HFFc6 (cell line): ENCODE measurements around the gene ARHGAP11A. TPM values are rescaled to one million over a fixed set of nuclear protein-coding genes. Genes with fewer than 3 reads are reported as not detected.
"Not testable (repeated sequence)": the region's sequence is repeated elsewhere in the genome, so short reads cannot be mapped to it uniquely, and the experiment has no call there.

Source experiments
- DNase-seq: peaks from one replicate; pipeline ENCODE4 v3.0.0-alpha.2; 2018
- H3K27ac Mint-ChIP-seq: 2 replicates; pipeline ENCODE4 v1.8.0; 2020; ENCODE audit warnings: mild to moderate bottlenecking, mixed read lengths
- H3K27me3 Mint-ChIP-seq: 2 replicates; pipeline ENCODE4 v1.8.0; 2021; ENCODE audit warnings: mild to moderate bottlenecking, moderate library complexity, mixed read lengths; ENCODE audit not compliant: insufficient read depth
- H3K36me3 Mint-ChIP-seq: 2 replicates; pipeline ENCODE4 v1.8.0; 2021; ENCODE audit warnings: low read depth, mixed read lengths
- H3K4me1 Mint-ChIP-seq: 2 replicates; pipeline ENCODE4 v1.8.0; 2020; ENCODE audit warnings: low read depth, mixed read lengths
- H3K4me3 Mint-ChIP-seq: 2 replicates; pipeline ENCODE4 v1.8.0; 2020; ENCODE audit warnings: mild to moderate bottlenecking, moderate library complexity, mixed read lengths
- H3K9me3 Mint-ChIP-seq: 2 replicates; pipeline ENCODE4 v1.8.0; 2020; ENCODE audit warnings: mild to moderate bottlenecking, mixed read lengths
- CTCF ChIP-seq: fragments of 200-600 bp; sonication (generic); IDR thresholded peaks from 2 replicates; pipeline ENCODE4 v1.5.0; 2021; ENCODE audit warnings: antibody characterized with exemption, mild to moderate bottlenecking
- long read RNA-seq: library from polyadenylated mRNA; unstranded; transcript quantifications from one replicate; pipeline ENCODE4 v2.0.0, GENCODE V29; 2019
- total RNA-seq, 6 experiments: library from RNA; stranded (reverse); fragmentation: NEBNext Ultra II Directional; extraction: Animal tissue kit (Norgen Biotek cat#: 25700); gene quantifications; 2 replicates in 1 of 6; 3 replicates in 5 of 6; pipeline ENCODE4 v1.2.3, GENCODE V29; 2021

The ARHGAP11A gene
- 10 to 100 TPM; 24.9 to 95.0 (median 74.6) TPM for total RNA-seq
- long read RNA-seq, full-length matches to known transcripts: 2 of 11 reads
- long read RNA-seq, partial matches to known transcripts: 4 of 11 reads
- long read RNA-seq, other reads (novel, unspliced or antisense): 5 of 11 reads

- peaks cover 21% of the 10 kb centered on the region for H3K4me1 Mint-ChIP-seq
- H3K36me3 Mint-ChIP-seq: peaks cover 24% of the 10 kb centered on the region
- peak; percentile 85 for DNase-seq
- peak within 1 kb of the TSS; percentile 97 for H3K4me3 Mint-ChIP-seq
- not testable (repeated sequence) for H3K27me3 Mint-ChIP-seq, H3K9me3 Mint-ChIP-seq
- peak within 1 kb of the TSS; percentile 93 for H3K27ac Mint-ChIP-seq
Measured at GRCh38 chr15:32615051-32615870, at the start of gene ARHGAP11A. Gene ARHGAP11A (plus strand): TSS chr15:32615504. CDS start chr15:32616212, 708 bp downstream.

DNA sequence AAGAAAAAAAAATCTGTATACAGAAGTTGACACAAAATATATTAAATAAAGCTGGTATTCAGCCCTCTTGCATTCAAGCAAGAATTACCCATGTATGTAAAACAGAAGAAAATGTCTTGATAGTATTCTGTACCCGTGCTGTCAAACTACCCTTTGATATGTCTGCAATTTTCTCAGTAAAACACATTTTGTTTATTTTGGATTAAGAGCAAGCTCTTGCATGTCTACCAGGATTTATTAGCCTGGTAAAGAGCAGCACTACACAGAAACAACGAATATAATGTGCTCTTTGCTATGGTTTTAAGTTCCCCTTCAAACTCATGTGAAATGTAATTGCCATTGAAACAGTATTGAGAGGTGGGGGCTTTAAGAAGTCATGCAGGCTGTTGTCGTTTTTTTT lies 46.3 kb upstream of the ARHGAP11A start:
- H3K27ac Mint-ChIP-seq, H3K36me3 Mint-ChIP-seq, H3K4me3 Mint-ChIP-seq, H3K27me3 Mint-ChIP-seq, H3K4me1 Mint-ChIP-seq, DNase-seq, H3K9me3 Mint-ChIP-seq: not testable (repeated sequence)

GRCh38 chr15:32578482-32578881 lies 36.8 kb upstream of the ARHGAP11A start:
- DNase-seq: peak; percentile 0
- H3K27me3 Mint-ChIP-seq, H3K4me1 Mint-ChIP-seq, H3K9me3 Mint-ChIP-seq, H3K36me3 Mint-ChIP-seq, H3K4me3 Mint-ChIP-seq, H3K27ac Mint-ChIP-seq: not testable (repeated sequence)

DNA sequence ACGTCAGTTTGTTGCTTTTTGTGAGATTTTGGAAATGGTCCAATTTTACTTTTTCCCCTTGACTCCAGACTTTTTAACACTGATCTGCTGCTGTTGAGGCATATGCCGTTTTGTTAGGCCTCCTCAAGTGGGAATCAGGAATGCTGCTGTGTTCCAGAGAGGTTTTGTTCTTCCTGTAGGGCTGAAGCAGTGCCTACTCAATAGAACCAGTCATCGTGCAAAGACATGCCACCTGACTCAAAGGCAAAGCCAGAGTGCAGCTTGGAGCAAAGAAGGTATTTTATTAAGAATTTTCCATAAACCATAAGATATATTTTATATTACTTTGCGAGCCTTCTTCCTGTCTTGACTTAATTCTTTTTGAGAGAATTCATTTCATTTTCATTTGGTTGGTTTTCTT lies 29.5 kb upstream of the ARHGAP11A start:
- H3K27me3 Mint-ChIP-seq, H3K4me3 Mint-ChIP-seq, H3K36me3 Mint-ChIP-seq, DNase-seq, H3K27ac Mint-ChIP-seq, H3K4me1 Mint-ChIP-seq, H3K9me3 Mint-ChIP-seq: not testable (repeated sequence)

DNA sequence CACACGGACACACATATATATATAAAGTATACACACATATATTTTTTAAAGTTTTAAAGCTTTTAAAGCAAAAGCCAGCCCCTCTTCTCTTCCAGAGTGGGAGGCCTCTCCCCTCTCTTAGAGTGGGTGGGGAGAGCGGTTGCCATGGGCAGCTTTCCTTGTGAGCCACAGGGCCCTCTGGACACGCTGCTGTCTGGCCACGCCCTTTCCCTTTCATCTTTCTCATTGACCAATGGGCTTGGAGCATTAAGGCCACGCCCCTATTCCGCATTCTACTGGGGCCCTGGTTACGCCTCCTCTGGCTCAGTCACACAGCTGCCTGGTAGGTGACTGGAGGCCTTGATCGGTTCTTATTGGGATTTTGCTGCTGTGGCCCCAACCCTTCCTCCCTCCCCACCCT lies 22.2 kb upstream of the ARHGAP11A start, which contains the start of gene GOLGA8N:
Gene GOLGA8N, plus strand, starts transcription at position 306 of the 400 bp plus-strand sequence.
- not testable (repeated sequence) for H3K27me3 Mint-ChIP-seq, H3K4me3 Mint-ChIP-seq, DNase-seq, H3K4me1 Mint-ChIP-seq, H3K36me3 Mint-ChIP-seq, H3K9me3 Mint-ChIP-seq, H3K27ac Mint-ChIP-seq

GRCh38 chr15:32609518-32609917 lies 5.8 kb upstream of the ARHGAP11A start:
- not testable (repeated sequence) for H3K27ac Mint-ChIP-seq, H3K4me1 Mint-ChIP-seq, H3K4me3 Mint-ChIP-seq, H3K9me3 Mint-ChIP-seq, H3K27me3 Mint-ChIP-seq, DNase-seq, H3K36me3 Mint-ChIP-seq

- not testable (repeated sequence) for H3K4me1 Mint-ChIP-seq, H3K4me3 Mint-ChIP-seq, H3K27ac Mint-ChIP-seq, H3K36me3 Mint-ChIP-seq, H3K9me3 Mint-ChIP-seq, H3K27me3 Mint-ChIP-seq
- TF ChIP-seq CTCF: peak; percentile 67; the same call in 1 of the 2 replicates
- DNase-seq: peak; percentile 45
Measured at GRCh38 chr15:32610719-32611118, 4.6 kb upstream of the ARHGAP11A start.

DNA sequence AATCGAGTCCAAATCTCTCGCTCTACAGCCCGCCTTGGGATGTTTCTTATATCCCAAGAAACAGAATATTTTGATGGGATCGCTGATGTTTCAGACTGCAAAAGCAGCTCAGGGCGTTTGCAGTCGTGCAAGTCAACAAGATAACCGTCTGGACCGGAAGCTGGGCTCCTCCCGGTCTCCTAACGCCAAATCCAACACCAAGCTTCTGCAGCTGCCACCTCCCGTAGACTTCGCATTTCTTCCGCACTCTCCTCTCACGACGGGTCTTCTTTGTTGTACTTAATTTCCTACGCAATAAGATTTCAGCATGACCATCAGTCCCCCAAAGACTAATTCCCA lies 623 bp upstream of the ARHGAP11A start:
- H3K27ac Mint-ChIP-seq: peak overlapping the region; percentile 91
- H3K9me3 Mint-ChIP-seq, H3K27me3 Mint-ChIP-seq, DNase-seq: not testable (repeated sequence)
- peak overlapping the region; percentile 97 for H3K4me3 Mint-ChIP-seq
- H3K4me1 Mint-ChIP-seq: peaks cover 21% of the 10 kb centered on the region
- peaks cover 24% of the 10 kb centered on the region for H3K36me3 Mint-ChIP-seq

DNA sequence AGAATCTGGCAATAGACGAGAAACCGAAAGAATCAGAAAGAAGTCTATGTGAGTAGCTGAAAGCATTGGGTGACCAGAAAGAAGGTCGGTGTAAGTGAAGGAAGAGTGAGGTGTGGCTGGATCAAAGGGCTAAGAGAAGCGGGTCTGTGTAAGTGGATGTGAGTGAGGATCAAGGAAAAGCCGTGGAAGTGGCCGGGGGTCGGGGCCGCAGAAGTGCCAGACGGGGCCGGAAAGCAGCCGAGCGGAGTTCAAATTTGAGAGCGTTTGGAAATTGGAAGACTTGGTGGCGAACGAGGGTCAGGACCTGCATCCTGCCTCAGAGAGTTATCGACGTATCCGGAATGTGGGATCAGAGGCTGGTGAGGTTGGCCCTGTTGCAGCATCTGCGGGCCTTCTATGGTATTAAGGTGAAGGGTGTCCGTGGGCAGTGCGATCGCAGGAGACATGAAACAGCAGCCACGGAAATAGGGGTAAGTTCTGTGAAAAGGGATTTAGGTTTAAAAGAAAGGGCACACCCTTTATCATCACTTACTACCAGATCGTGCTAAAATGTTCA lies 645 bp downstream of the ARHGAP11A start:
- Mint-ChIP-seq H3K4me3 (peak overlapping the region; percentile 97), H3K4me1 (peaks cover 21% of the 10 kb centered on the region), H3K27ac (peak overlapping the region; percentile 91), H3K36me3 (peaks cover 24% of the 10 kb centered on the region)
- DNase-seq, H3K9me3 Mint-ChIP-seq, H3K27me3 Mint-ChIP-seq: not testable (repeated sequence)
